ENCODE results near the gene DZANK1. TPM values are rescaled to one million over a fixed set of nuclear protein-coding genes. Genes with fewer than 3 reads are reported as not detected.

The DZANK1 gene
- total RNA-seq, 4 donors from 2014 or later, result 0.65 to 2.2 (median 2.0) TPM

GRCh38 chr20:18397030-18397429, 69.8 kb downstream of the DZANK1 start:
- no peak for TF ChIP-seq CTCF (IDR thresholded peaks at IDR 0.05; ENCODE audit: low read depth)

DNA sequence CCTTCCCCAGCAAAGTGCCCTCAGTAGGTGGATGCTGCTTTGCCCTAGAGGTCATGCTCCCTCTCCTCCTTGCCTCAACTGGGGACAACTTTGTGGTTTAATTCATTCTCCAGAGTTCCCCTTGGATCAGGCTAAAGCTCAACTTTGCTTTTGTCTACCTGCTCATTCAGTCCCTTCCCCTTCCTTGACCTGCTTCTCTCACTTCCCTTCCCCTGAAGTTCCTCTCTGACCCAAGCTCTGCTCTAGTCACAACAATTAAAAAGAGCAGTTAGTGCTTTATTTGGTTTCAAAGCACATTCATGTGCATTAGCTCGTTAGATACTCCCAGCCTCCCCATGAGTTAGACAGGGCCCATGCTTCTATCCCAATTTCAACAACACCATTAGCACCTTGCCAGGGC, 71.3 kb downstream of the DZANK1 start:
- no peak for TF ChIP-seq CTCF (IDR thresholded peaks at IDR 0.05; ENCODE audit: low read depth)

DNA sequence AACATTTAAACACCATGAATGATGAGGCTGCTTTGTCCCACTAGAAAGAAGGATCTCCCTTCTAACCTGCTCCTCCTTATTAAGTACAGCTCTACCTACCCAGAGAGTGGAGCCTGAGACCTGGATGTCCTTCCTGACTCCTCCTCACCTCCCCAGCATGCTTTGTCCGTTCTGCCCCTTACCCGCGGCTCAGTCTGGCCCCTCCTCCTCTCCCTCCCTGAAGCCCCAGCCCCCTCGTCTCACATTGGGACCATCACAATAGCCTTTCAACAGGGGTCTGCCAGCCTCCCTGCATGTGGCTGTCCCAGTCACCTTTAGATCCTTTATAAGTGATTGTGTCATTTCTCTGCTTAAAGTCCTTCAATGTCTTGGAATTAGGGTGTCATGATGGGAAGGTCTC, 72.5 kb downstream of the DZANK1 start:
- TF ChIP-seq CTCF (IDR thresholded peaks at IDR 0.05; ENCODE audit: low read depth), result no peak

DNA sequence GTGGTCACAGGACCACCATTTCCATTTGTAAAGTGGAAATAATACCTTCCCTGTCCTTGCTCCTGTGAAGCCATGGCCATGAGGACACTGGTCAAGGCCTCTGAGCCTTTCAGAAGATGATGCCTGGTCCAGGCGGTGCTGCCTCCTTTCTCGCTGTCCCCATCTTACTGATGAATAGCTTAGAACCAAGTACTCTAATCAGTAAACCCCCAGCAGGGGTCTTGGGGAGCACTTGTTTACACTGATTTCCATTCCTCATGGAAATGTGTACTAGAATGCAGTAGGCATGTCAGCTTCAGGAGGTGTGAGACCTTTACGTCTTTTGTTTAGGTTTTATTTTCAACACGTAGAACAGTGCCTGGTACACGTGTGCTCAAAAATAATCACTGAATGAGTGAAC, 75.1 kb downstream of the DZANK1 start:
- TF ChIP-seq CTCF (IDR thresholded peaks at IDR 0.05; ENCODE audit: low read depth), result no peak

GRCh38 chr20:18390201-18390600, 76.6 kb downstream of the DZANK1 start:
- TF ChIP-seq CTCF (IDR thresholded peaks at IDR 0.05; ENCODE audit: low read depth), result no peak

DNA sequence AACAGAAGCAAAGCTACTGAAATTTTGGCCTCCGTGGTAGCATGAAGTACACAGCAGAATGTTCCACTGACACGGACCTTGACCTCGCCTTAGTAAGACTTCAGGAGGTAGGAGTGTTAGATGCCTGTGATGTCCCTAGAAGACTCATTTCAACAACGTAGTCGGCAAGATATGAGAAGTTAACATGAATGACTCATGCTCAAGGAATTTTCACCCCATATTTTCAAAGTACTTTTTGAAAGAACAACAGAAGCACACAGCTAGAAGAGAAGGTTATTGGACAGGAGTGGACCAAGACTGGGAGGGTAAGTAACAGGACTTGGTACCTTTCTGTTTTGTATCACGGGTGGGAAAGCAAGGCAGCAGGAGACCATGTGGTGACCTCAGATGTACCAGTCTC, 78.0 kb downstream of the DZANK1 start:
- no peak for TF ChIP-seq CTCF (IDR thresholded peaks at IDR 0.05; ENCODE audit: low read depth)

GRCh38 chr20:18380908-18381529, 85.8 kb downstream of the DZANK1 start:
- TF ChIP-seq CTCF (IDR thresholded peaks at IDR 0.05; ENCODE audit: low read depth), result no peak

Measured in subcutaneous adipose tissue (tissue), 4 donors.